ENCODE results near the gene CUEDC1. TPM values are rescaled to one million over a fixed set of nuclear protein-coding genes. Genes with fewer than 3 reads are reported as not detected.

CUEDC1 gene
- total and polyA plus RNA-seq, 2 of the 4 experiments (the other 2 are of a cell fraction) = 4.1 to 21.2 TPM

DNA sequence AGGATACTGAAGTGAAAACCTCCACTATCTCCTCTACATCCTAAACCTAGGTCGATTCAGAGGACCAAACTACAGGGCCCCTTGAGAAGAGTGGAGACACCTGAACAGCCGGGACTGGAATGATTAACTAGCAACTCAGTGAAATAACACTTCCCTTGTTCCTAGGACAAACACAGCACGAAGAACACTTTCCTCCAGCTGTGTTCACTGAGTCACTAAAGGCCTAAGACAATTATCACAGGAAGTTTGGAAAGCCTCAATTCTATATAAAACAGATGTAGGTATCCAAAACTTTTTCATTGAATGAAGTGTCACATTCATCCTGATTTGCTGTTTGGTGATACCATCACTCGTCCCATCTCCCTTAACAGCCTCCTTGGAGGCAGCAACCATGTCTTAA is 15.5 kb upstream of the CUEDC1 start:
- dilution Hi-C loops (cut with HindIII; ENCODE audit: low sequenced_read_pairs, unreplicated experiment) (no loop called here), intact Hi-C loops (cut with micrococcal nuclease) (no loop called here), in situ Hi-C loops (cut with MboI; ENCODE audit: low sequenced_read_pairs) (no loop called here)
- ChIA-PET CTCF (no interaction called here), POLR2A (ENCODE audit: unreplicated experiment) (no interaction called here)
- Histone ChIP-seq H4K20me1 (ENCODE audit: insufficient read depth, low read length) (peaks cover 21% of the 10 kb centered on the region), H2AFZ (replicated peaks; ENCODE audit: low read length, poor library complexity) (no peak overlapping the region), H3K36me3 (ENCODE audit: control insufficient read depth, insufficient read depth, low read length) (peaks cover 18% of the 10 kb centered on the region), H3K14ac (replicated peaks; ENCODE audit: low read depth, low read length) (peak overlapping the region; percentile 23; the same call in 1 of the 2 replicates), H2BK5ac (ENCODE audit: low read depth, low read length, poor library complexity, severe bottlenecking) (no peak overlapping the region), H3K79me1 (ENCODE audit: low read depth in 1 of 2, low read length in 2 of 2) (peaks cover 6 to 27% of the 10 kb centered on the region in 2 experiments), H2AK5ac (ENCODE audit: low read depth, low read length) (peak overlapping the region; percentile 47; the same call in 1 of the 2 replicates), H3K4me3 (ENCODE audit: insufficient read depth, low read depth, low read length) (no peak overlapping the region), H3K9ac (ENCODE audit: low read depth, low read length) (no peak overlapping the region), H3K56ac (ENCODE audit: extremely low read depth, insufficient read depth, low read length) (no peak overlapping the region), H2BK15ac (ENCODE audit: low read depth, low read length) (no peak overlapping the region), H4K91ac (ENCODE audit: insufficient read depth, low read depth, low read length) (no peak overlapping the region), H3K4ac (ENCODE audit: low read depth, low read length) (no peak overlapping the region), H4K8ac (ENCODE audit: low read depth in 2 of 2, low read length in 2 of 2) (no peak overlapping the region), H3K4me1 (ENCODE audit: control insufficient read depth, insufficient read depth, low read length) (peaks cover 10% of the 10 kb centered on the region), H2BK20ac (ENCODE audit: low read depth, low read length) (no peak overlapping the region), H3K18ac (ENCODE audit: low read depth, low read length) (no peak overlapping the region), H4K5ac (ENCODE audit: low read depth, low read length) (no peak overlapping the region), H3K9me3 (ENCODE audit: control insufficient read depth, insufficient read depth, low read length) (no peaks in the 10 kb centered on the region), H3K23ac (ENCODE audit: low read depth, low read length) (no peak overlapping the region), H2AK9ac (replicated peaks; ENCODE audit: low read depth, low read length, poor library complexity) (no peak overlapping the region), H3K4me2 (ENCODE audit: low read depth, low read length) (no peak overlapping the region), H3K27me3 (ENCODE audit: control insufficient read depth, insufficient read depth, low read length) (no peaks in the 10 kb centered on the region), H3K27ac (ENCODE audit: insufficient read depth, low read length) (no peak overlapping the region), H3K9me1 (ENCODE audit: insufficient read depth, low read length) (peaks cover 11% of the 10 kb centered on the region), H2BK120ac (ENCODE audit: low read depth, low read length) (no peak overlapping the region)
- DNase-seq = peak; percentile 67
- ATAC-seq (ENCODE audit: low read depth) = peak; percentile 16; the same call in 1 of the 2 replicates
- BruUV-seq (replicated peaks) = no TSS peak
- WGBS, 2 experiments (ENCODE audit: extremely low coverage in 2 of 2, insufficient read length in 1 of 2) = 60% methylated on average over 1 of the region's 4 CpGs; no CpG with 5 or more reads in 1 of the 2 experiments
- TF ChIP-seq RCOR1 (IDR thresholded peaks at IDR 0.05; ENCODE audit: insufficient replicate concordance, low read length) (no peak), MXI1 (IDR thresholded peaks at IDR 0.05; ENCODE audit: borderline replicate concordance, low read depth, low read length) (no peak), NFE2L2 (IDR thresholded peaks at IDR 0.05; ENCODE audit: low read depth, low read length) (no peak), MAFK (IDR thresholded peaks at IDR 0.05; ENCODE audit: low read depth, low read length) (no peak), CHD1 (IDR thresholded peaks at IDR 0.05; ENCODE audit: low read depth, low read length) (no peak), FOS (IDR thresholded peaks at IDR 0.05; ENCODE audit: low read depth, low read length) (no peak), RAD21 (IDR thresholded peaks at IDR 0.05; ENCODE audit: low read length) (no peak), RFX5 (IDR thresholded peaks at IDR 0.05; ENCODE audit: low read depth, low read length) (no peak), ELK1 (IDR thresholded peaks at IDR 0.05; ENCODE audit: borderline replicate concordance, low read depth, low read length) (no peak), SMC3 (IDR thresholded peaks at IDR 0.05; ENCODE audit: low read depth, low read length) (no peak)
- TF ChIP-seq, protein P1, sequence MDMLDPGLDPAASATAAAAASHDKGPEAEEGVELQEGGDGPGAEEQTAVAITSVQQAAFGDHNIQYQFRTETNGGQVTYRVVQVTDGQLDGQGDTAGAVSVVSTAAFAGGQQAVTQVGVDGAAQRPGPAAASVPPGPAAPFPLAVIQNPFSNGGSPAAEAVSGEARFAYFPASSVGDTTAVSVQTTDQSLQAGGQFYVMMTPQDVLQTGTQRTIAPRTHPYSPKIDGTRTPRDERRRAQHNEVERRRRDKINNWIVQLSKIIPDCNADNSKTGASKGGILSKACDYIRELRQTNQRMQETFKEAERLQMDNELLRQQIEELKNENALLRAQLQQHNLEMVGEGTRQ (IDR thresholded peaks at IDR 0.05; ENCODE audit: low read depth, low read length) = no peak

All from IMR-90 (cell line).